OCI-LY7 (cell line): ENCODE results near the gene CBS. TPM values are rescaled to one million over a fixed set of nuclear protein-coding genes. Genes with fewer than 3 reads are reported as not detected.
"Not testable (repeated sequence)": the region's sequence is repeated elsewhere in the genome, so short reads cannot be mapped to it uniquely, and the experiment has no call there.

ENCODE experiments used
- BruUV-seq: library from RNA; stranded (reverse); fragments of 400-500 nt; replicated peaks from 2 replicates; lab custom pipeline; 2021; lab: Mats Ljungman, UMichigan
- CTCF ChIA-PET: fragments of 300-600 bp; sonication (Branson Sonifier 250); formaldehyde crosslinking; loops from one replicate; lab custom pipeline; 2022; ENCODE audit warnings: antibody characterized with exemption; ENCODE audit not compliant: unreplicated experiment; lab: Charles Lee
- POLR2A ChIA-PET: fragments of 300-600 bp; sonication (Branson Sonifier 250); formaldehyde crosslinking; loops from one replicate; lab custom pipeline; 2022; ENCODE audit warnings: antibody characterized with exemption; lab: Charles Lee
- DNase-seq: peaks from one replicate; pipeline ENCODE4 v3.0.0-alpha.2; 2015; ENCODE audit warnings: low spot score
- H2AFZ ChIP-seq: fragments of 200-600 bp; sonication (generic), shearing (Covaris generic); 2 replicates; pipeline ENCODE4 v1.6.1; 2014; ENCODE audit warnings: mild to moderate bottlenecking, antibody characterized with exemption, low read length, moderate library complexity
- H3K27ac ChIP-seq: fragments of 200-600 bp; sonication (generic); 2 replicates; pipeline ENCODE4 v1.5.1; 2014; ENCODE audit warnings: mixed run types, low read depth, mild to moderate bottlenecking, moderate library complexity, low read length, inconsistent platforms; ENCODE audit not compliant: poor library complexity, severe bottlenecking
- H3K36me3 ChIP-seq: fragments of 200-600 bp; sonication (generic); 2 replicates; pipeline ENCODE4 v1.6.1; 2014; ENCODE audit warnings: mild to moderate bottlenecking, antibody characterized with exemption, low read length, moderate library complexity, mixed read lengths; ENCODE audit not compliant: insufficient read depth
- H3K4me1 ChIP-seq: fragments of 200-600 bp; sonication (generic); 2 replicates; pipeline ENCODE4 v1.5.1; 2014; ENCODE audit warnings: mild to moderate bottlenecking, low read length; ENCODE audit not compliant: insufficient read depth, poor library complexity, severe bottlenecking
- H3K4me2 ChIP-seq: fragments of 200-600 bp; sonication (generic); 2 replicates; pipeline ENCODE4 v1.6.1; 2014; ENCODE audit warnings: mild to moderate bottlenecking, low read length
- H3K4me3 ChIP-seq: fragments of 200-600 bp; sonication (generic); 2 replicates; pipeline ENCODE4 v1.5.1; 2014; ENCODE audit warnings: mild to moderate bottlenecking, low read depth, low read length; ENCODE audit not compliant: poor library complexity, severe bottlenecking
- H3K79me2 ChIP-seq: fragments of 200-600 bp; sonication (generic); 2 replicates; pipeline ENCODE4 v1.6.1; 2016; ENCODE audit warnings: low read depth, mild to moderate bottlenecking, low read length, moderate library complexity, mixed read lengths; ENCODE audit not compliant: insufficient read depth
- H3K9me2 ChIP-seq: fragments of 200-600 bp; sonication (generic); 2 replicates; pipeline ENCODE4 v1.6.1; 2016; ENCODE audit warnings: mild to moderate bottlenecking, low read length, mixed read lengths; ENCODE audit not compliant: insufficient read depth
- H3K9me3 ChIP-seq: fragments of 200-600 bp; sonication (generic); 2 replicates; pipeline ENCODE4 v1.6.1; 2014; ENCODE audit warnings: mild to moderate bottlenecking, mixed run types, low read length, mixed read lengths
- H4K20me1 ChIP-seq: fragments of 200-600 bp; sonication (generic); 2 replicates; pipeline ENCODE4 v1.6.1; 2014; ENCODE audit warnings: mild to moderate bottlenecking, antibody characterized with exemption, low read length, moderate library complexity, mixed read lengths; ENCODE audit not compliant: insufficient read depth
- intact Hi-C: fragments of 100-400 bp; cut with micrococcal nuclease; formaldehyde crosslinking; loops from one replicate; pipeline ENCODE4 v1.10.0; 2022; ENCODE audit not compliant: unreplicated experiment
- total RNA-seq, 2 experiments: library from RNA; depleted of rRNA in 1 of 2; stranded (reverse); fragments of >200 nt in 1 of 2; shearing (Covaris generic) in 1 of 2; gene quantifications; 2 replicates each; pipeline ENCODE4 v1.2.3, GENCODE V29; 2014 to 2022

The CBS gene
- total RNA-seq, 2 experiments from 2014 or later: 263 to 436 TPM

DNA sequence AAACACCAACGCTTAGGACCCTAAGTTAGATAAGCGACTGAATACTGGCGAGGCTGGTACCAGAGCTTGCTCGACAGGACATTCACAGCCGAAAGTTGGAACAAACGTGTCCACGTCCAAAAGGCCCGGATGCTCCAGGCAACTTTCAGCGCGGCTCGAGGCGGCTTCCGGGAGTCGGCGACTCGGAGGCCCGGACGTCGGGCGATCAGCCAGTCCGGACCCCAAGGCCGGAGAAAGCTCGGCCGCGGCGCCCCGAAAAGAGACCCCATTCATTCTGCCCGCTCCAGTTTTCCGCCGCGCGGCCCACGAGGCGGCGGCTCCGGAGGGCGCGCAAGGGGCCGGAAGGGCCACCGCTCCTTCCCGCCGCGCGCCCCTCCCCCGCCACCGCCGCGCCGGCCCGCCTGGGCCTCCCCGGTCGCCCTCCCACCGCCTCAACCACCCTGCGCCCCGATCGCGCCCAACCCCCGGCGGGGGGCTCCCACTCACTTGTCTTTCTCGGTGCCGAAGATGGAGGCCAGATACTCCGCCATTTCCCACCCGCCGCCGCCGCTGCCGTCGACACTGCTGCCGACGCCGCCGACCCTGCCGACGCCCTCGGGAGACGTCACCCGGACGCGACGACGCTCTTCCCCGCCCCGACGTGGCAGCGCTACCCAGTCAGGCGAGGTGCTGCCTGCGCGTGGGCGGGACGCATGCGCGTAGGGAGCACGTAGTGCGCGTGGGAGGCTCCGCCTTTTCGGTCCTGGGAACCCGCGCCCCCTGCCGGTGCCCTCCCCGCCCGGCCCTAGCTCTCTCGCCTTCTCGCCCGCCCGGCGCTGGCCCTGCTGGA, 31.5 kb upstream of the CBS start, which contains the start of gene U2AF1:
Gene U2AF1 (minus strand): TSS at position 606 of the 829 bp plus-strand sequence. CDS start 76 bp downstream, at position 530.
- H3K79me2 ChIP-seq, H3K27ac ChIP-seq, CTCF ChIA-PET, H3K9me2 ChIP-seq, H3K4me2 ChIP-seq, H3K36me3 ChIP-seq, intact Hi-C loops, H2AFZ ChIP-seq, H3K4me1 ChIP-seq, H3K9me3 ChIP-seq, POLR2A ChIA-PET, H4K20me1 ChIP-seq: not testable (repeated sequence)
- BruUV-seq: TSS peak; percentile 44
- DNase-seq: peak; percentile 17
- H3K4me3 ChIP-seq: peak within 1 kb of the TSS; percentile 66

DNA sequence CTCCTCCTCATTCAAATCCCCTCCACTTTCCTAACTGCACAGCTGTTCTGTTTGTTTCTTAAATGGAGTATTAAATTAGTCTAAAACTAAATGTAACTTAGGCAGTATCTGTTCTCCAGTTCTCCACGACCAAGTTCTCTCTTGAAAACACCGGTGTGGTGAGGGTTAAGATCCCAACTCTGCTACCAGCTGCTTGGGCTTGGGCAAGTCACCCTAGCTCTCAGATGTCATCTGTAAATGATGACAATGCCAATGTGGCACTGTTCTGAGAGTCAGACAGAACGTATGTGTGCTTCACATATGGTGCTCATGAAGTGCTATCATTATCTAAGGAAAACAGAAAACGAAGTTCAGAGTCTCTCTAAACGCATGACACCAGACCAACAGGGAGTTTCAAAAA, 29.0 kb upstream of the CBS start:
- H3K9me2 ChIP-seq, H3K9me3 ChIP-seq, POLR2A ChIA-PET, H3K36me3 ChIP-seq, H2AFZ ChIP-seq, CTCF ChIA-PET, H3K4me1 ChIP-seq, H3K79me2 ChIP-seq, DNase-seq, H3K4me2 ChIP-seq, H3K4me3 ChIP-seq, H3K27ac ChIP-seq, H4K20me1 ChIP-seq, intact Hi-C loops: not testable (repeated sequence)
- BruUV-seq: TSS peak; percentile 89

DNA sequence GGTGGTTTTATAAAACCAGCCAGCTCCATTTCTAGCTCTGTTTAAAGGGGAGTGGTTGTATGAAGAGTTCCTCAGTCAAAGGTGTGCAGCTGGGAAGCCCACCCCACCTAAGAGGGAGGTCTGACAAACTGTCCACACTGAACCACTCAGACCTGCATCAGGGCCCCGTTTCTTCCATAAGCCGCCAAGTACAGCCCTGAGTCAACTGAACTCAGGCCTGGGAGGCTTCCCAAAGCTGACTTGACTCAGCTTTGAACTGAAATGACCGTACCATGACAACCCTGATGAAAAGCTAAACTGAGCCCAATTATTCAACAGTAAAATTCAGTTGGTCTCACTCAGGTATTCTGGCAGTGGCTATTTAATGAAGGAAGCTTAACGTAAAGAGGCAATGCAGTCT, 26.6 kb upstream of the CBS start:
- intact Hi-C loops, H4K20me1 ChIP-seq, H3K36me3 ChIP-seq, CTCF ChIA-PET, DNase-seq, H3K9me2 ChIP-seq, H3K4me3 ChIP-seq, H3K79me2 ChIP-seq, BruUV-seq, H3K9me3 ChIP-seq, H2AFZ ChIP-seq, POLR2A ChIA-PET, H3K4me1 ChIP-seq, H3K4me2 ChIP-seq, H3K27ac ChIP-seq: not testable (repeated sequence)

DNA sequence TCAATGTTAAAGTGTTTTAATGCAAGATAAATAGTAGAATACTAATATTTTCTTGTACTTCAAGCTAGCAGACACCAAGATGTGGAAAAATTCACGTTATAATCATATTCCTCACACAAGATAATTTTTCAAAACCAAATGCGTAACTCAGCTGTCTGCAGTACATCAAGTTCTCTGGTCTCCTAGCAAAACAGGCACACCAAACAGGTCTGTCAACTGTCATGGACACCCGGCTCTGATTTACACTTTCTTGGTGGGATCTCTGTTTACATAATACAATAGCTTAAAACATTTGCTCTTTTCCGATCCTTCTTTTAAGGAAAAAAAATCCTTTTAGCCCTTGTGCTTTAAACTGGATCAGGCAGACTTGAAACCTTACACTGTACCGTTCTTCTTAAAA, 26.0 kb upstream of the CBS start:
- H4K20me1 ChIP-seq, H3K79me2 ChIP-seq, H3K9me2 ChIP-seq, CTCF ChIA-PET, H3K4me3 ChIP-seq, H3K4me1 ChIP-seq, intact Hi-C loops, H3K27ac ChIP-seq, H3K4me2 ChIP-seq, H3K36me3 ChIP-seq, BruUV-seq, POLR2A ChIA-PET, H3K9me3 ChIP-seq, DNase-seq, H2AFZ ChIP-seq: not testable (repeated sequence)

DNA sequence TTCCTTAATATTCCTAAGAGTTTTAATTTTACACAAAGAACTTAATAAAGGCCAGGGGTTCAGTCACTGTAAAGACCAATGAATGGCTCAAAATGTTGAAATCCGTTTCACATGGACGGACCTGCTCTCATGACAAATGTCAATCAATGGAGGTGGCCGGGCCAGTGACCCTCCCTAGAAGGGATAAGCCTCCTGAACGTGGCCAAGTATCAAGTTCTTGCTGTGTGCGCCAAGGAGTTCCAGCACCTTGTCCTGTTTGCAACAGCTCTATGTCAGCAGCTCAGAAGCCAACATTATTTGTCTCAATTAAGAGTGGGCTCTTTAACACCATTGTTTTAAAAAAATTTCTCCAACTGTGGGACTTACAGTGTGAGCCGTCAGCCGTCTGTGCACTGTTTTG, 25.4 kb upstream of the CBS start:
- H3K4me3 ChIP-seq, H2AFZ ChIP-seq, CTCF ChIA-PET, POLR2A ChIA-PET, BruUV-seq, H3K9me3 ChIP-seq, H3K9me2 ChIP-seq, H4K20me1 ChIP-seq, DNase-seq, H3K4me2 ChIP-seq, intact Hi-C loops, H3K79me2 ChIP-seq, H3K27ac ChIP-seq, H3K4me1 ChIP-seq, H3K36me3 ChIP-seq: not testable (repeated sequence)

DNA sequence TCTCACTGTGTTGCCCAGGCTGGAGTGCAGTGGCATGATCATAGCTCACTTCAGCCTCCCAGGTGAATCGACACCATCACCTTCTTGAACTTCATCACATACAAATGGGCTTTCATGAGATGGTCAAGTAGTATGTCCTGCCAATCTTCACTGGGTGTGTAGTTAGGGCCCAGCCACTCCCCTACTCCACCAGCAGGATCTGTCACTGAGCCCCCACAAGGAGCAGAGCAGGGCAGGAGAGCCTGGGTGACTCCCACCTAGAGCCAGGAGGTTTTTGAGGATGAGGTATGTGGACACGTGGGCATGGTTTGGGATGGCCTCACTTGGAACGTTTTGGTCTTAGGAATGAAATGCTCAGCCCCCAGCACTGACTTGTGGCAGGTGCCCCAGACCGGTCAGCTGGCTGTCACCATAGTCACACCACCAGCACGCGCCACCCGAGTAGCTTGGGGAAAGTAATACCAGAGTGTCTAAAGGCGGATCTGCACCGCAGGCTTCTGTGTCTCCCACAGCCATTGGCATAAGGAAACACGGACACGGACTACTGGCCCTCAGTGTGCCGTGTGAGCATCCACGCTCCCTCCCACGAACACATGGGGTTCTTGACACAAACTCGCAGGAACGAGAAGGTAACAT, 16.5 kb upstream of the CBS start:
- CTCF ChIA-PET, H2AFZ ChIP-seq: not testable (repeated sequence)

More for the DNA sequence above, 16.5 kb upstream of the CBS start:
- POLR2A ChIA-PET, H3K27ac ChIP-seq, H3K9me3 ChIP-seq, H3K4me2 ChIP-seq, H3K4me3 ChIP-seq, DNase-seq, BruUV-seq, H3K9me2 ChIP-seq, H4K20me1 ChIP-seq, H3K79me2 ChIP-seq, H3K36me3 ChIP-seq, intact Hi-C loops: not testable (repeated sequence)
- H3K4me1 ChIP-seq: peaks cover 10% of the 10 kb centered on the region
